ENCODE results near the gene CEP41.

GRCh38 chr7:130409712-130410072 is 31.1 kb downstream of the CEP41 start:
- TF ChIP-seq CTCF (IDR thresholded peaks at IDR 0.05) = no peak
- no peak for TF ChIP-seq RAD21 (conservative IDR thresholded peaks at IDR 0.05 in 1 of 2, IDR thresholded peaks at IDR 0.05 in 1 of 2)
- no peak for TF ChIP-seq PBX3 (IDR thresholded peaks at IDR 0.05)
- no peak for TF ChIP-seq BCL3 (IDR thresholded peaks at IDR 0.05)
- TF ChIP-seq MAFK (IDR thresholded peaks at IDR 0.05; ENCODE audit: partially characterized antibody) = no peak
- no peak for TF ChIP-seq MAZ (IDR thresholded peaks at IDR 0.05; ENCODE audit: borderline replicate concordance, low read depth, low read length)
- no peak for TF ChIP-seq EP300 (IDR thresholded peaks at IDR 0.05)
- no peak for TF ChIP-seq POLR2A (IDR thresholded peaks at IDR 0.05; ENCODE audit: low read length)
- no peak for TF ChIP-seq ESRRA (IDR thresholded peaks at IDR 0.05; ENCODE audit: borderline replicate concordance, low read length)
- no peak for TF ChIP-seq ZSCAN20 (CRISPR knock-in tag; IDR thresholded peaks at IDR 0.05)
- no peak for TF ChIP-seq REST (IDR thresholded peaks at IDR 0.05)
